ENCODE data around the gene RHPN2.
"Not testable (repeated sequence)": the region's sequence is repeated elsewhere in the genome, so short reads cannot be mapped to it uniquely, and the experiment has no call there.

Gene RHPN2

GRCh38 chr19:33063753-33064457 lies 783 bp downstream of the RHPN2 start:
- no peak for DNase-seq

- DNase-seq: no peak
These were observed 1.3 kb downstream of the RHPN2 start for GRCh38 chr19:33063356-33063752.

- no peak for DNase-seq
These were observed 1.8 kb downstream of the RHPN2 start for GRCh38 chr19:33062902-33063301.

- no peak for DNase-seq
These were observed 4.1 kb downstream of the RHPN2 start for GRCh38 chr19:33060586-33060985.

GRCh38 chr19:33055718-33056117 lies 9.0 kb downstream of the RHPN2 start:
- no peak for DNase-seq

- DNase-seq: no peak
These were observed 10.1 kb downstream of the RHPN2 start for GRCh38 chr19:33054623-33055022.

GRCh38 chr19:33052352-33052972 lies 12.2 kb downstream of the RHPN2 start:
- no peak for DNase-seq

GRCh38 chr19:33050110-33050509 lies 14.6 kb downstream of the RHPN2 start:
- DNase-seq: no peak

- DNase-seq: no peak
These were observed 15.6 kb downstream of the RHPN2 start for GRCh38 chr19:33048806-33049676.

GRCh38 chr19:33047422-33047821 lies 17.3 kb downstream of the RHPN2 start:
- DNase-seq: no peak

GRCh38 chr19:33041828-33042160 lies 22.9 kb downstream of the RHPN2 start:
- DNase-seq: not testable (repeated sequence)

GRCh38 chr19:33040994-33041827 lies 23.5 kb downstream of the RHPN2 start:
- no peak for DNase-seq

- DNase-seq: no peak
These were observed 24.9 kb downstream of the RHPN2 start for GRCh38 chr19:33039815-33040214.

GRCh38 chr19:33039108-33039599 lies 25.5 kb downstream of the RHPN2 start:
- no peak for DNase-seq

- DNase-seq: not testable (repeated sequence)
These were observed 27.3 kb downstream of the RHPN2 start for GRCh38 chr19:33037168-33038025.

GRCh38 chr19:33036370-33037167 lies 28.1 kb downstream of the RHPN2 start:
- DNase-seq: not testable (repeated sequence)

- DNase-seq: no peak
These were observed 29.2 kb downstream of the RHPN2 start for GRCh38 chr19:33035461-33035860.

GRCh38 chr19:33032218-33032781 lies 32.4 kb downstream of the RHPN2 start:
- no peak for DNase-seq

GRCh38 chr19:33029746-33030303 lies 34.9 kb downstream of the RHPN2 start:
- no peak for DNase-seq

- DNase-seq: not testable (repeated sequence)
These were observed 38.1 kb downstream of the RHPN2 start for GRCh38 chr19:33026602-33027001.
